ES-I3 (cell line): ENCODE measurements around the gene SPATA33.

ENCODE experiments used
- H3K36me3 ChIP-seq: 2 replicates; pipeline ENCODE4 v1.6.1; 2013; ENCODE audit warnings: mild to moderate bottlenecking, low read length, control low read depth, moderate library complexity; ENCODE audit not compliant: insufficient read depth
- H3K4me1 ChIP-seq: 2 replicates; pipeline ENCODE4 v1.6.1; 2013; ENCODE audit warnings: mild to moderate bottlenecking, control low read depth, low read length; ENCODE audit not compliant: insufficient read depth
- H3K9ac ChIP-seq: 2 replicates; pipeline ENCODE4 v1.6.1; 2013; ENCODE audit warnings: low read depth, mild to moderate bottlenecking, low read length, moderate library complexity
- H3K9me3 ChIP-seq: 2 replicates; pipeline ENCODE4 v1.6.1; 2013; ENCODE audit warnings: mild to moderate bottlenecking, low read length, moderate library complexity; ENCODE audit not compliant: control insufficient read depth, insufficient read depth

SPATA33 gene

GRCh38 chr16:89711601-89712273 is 54.1 kb downstream of the SPATA33 start:
- H3K9ac ChIP-seq = peak overlapping the region; percentile 79
- H3K4me1 ChIP-seq = peaks cover 14% of the 10 kb centered on the region
- H3K36me3 ChIP-seq = no peaks in the 10 kb centered on the region
- no peaks in the 10 kb centered on the region for H3K9me3 ChIP-seq

- H3K36me3 ChIP-seq = no peaks in the 10 kb centered on the region
- H3K9me3 ChIP-seq = no peaks in the 10 kb centered on the region
- H3K9ac ChIP-seq = peak overlapping the region; percentile 79
- peaks cover 14% of the 10 kb centered on the region for H3K4me1 ChIP-seq
Measured at GRCh38 chr16:89712274-89712781, 54.7 kb downstream of the SPATA33 start.

GRCh38 chr16:89716493-89716892 is 58.9 kb downstream of the SPATA33 start:
- no peaks in the 10 kb centered on the region for H3K36me3 ChIP-seq
- H3K9me3 ChIP-seq = no peaks in the 10 kb centered on the region
- no peaks in the 10 kb centered on the region for H3K4me1 ChIP-seq
- H3K9ac ChIP-seq = no peak overlapping the region

GRCh38 chr16:89716916-89717687 is 59.5 kb downstream of the SPATA33 start:
- no peaks in the 10 kb centered on the region for H3K4me1 ChIP-seq
- H3K36me3 ChIP-seq = no peaks in the 10 kb centered on the region
- H3K9me3 ChIP-seq = no peaks in the 10 kb centered on the region
- H3K9ac ChIP-seq = no peak overlapping the region

GRCh38 chr16:89717688-89718505 is 60.3 kb downstream of the SPATA33 start:
- Histone ChIP-seq H3K9ac (no peak overlapping the region), H3K4me1 (no peaks in the 10 kb centered on the region), H3K36me3 (no peaks in the 10 kb centered on the region), H3K9me3 (no peaks in the 10 kb centered on the region)
